NCI-H1105 (cell line): ENCODE data around the gene SMOC2.
"Not testable (repeated sequence)": the region's sequence is repeated elsewhere in the genome, so short reads cannot be mapped to it uniquely, and the experiment has no call there.

Experiments
- DNase-seq: peaks from one replicate; lab custom pipeline; 2025; lab: John Stamatoyannopoulos, UW

SMOC2 gene

GRCh38 chr6:168517742-168518347, 76.9 kb downstream of the SMOC2 start:
- DNase-seq, result no peak

- no peak for DNase-seq
Measured at GRCh38 chr6:168518348-168518745, 77.4 kb downstream of the SMOC2 start.

DNA sequence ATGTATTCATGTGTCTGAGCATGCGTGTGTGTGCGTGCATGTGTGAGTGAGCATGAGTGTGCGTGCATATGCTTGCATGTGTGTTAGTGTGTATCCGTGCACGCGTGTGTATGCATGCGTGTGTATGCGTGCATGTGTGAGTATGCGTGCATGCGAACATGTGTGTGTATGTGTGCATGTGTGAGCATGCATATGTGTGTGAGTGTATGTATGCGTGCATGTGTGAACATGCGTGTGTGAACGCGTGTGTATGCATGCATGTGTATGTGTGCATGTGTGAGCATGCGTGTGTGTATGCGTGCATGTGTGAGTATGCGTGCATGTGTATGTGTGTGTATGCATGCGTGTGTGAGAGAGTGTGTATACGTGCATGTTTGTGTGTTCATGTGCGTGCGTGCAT, 77.9 kb downstream of the SMOC2 start:
- no peak for DNase-seq

GRCh38 chr6:168520233-168520632, 79.2 kb downstream of the SMOC2 start:
- DNase-seq, result no peak

GRCh38 chr6:168524571-168525001, 83.6 kb downstream of the SMOC2 start:
- DNase-seq, result no peak

GRCh38 chr6:168525114-168525513, 84.1 kb downstream of the SMOC2 start:
- no peak for DNase-seq

DNA sequence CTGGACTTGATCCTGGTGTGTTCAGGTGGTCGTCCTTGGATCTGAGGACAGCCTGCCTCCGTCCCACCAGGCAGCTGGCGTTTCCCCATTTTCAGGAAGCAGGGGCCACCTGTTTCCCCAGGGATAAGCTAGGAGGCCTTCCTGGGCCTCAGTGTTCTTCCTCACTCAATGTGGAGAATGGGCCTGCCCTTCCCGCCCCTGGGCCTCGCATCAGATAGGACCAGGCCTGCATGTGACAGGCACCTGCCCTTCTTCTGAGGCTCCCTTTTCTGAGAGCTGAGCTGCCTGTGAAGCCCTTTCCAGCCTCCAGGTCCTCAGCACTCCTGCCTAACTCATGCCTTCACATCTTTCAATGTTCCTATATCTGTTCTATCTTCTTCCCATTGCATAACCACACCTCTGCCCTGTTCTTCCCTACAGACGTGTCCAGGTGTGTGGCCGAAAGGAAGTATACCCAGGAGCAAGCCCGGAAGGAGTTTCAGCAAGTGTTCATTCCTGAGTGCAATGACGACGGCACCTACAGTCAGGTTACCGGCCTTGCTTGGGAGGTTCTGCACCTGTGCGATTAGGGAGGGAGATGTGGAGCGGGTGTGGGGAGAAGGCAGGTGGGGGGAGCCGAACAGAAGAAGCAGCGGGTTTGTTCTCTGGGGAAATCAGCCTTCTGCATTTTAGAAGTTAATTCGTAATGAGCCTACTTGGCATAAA, 85.1 kb downstream of the SMOC2 start:
- DNase-seq, result peak; percentile 85

DNA sequence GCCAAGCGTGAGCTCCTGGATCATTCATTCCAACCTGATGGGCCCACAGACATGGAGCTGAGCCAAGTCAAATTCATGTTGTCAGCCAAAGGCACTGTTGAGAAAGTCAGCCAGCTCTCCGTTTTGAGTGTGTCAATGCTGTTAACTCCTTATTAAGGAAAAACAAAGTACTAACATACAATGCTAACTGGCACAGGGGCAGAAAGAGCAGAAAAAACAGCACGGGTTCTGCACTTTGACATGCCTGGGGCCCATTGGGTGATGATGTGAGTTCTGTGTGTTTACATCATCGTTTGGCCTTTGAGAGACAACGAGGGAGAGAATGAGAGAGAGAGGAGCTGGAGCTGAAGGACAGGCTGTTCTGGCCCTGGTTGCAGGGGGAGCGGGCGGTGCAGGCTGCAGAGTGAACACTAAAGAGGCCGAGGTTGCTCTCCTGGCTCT, 85.9 kb downstream of the SMOC2 start:
- DNase-seq, result peak; percentile 94

GRCh38 chr6:168527451-168528210, 86.6 kb downstream of the SMOC2 start:
- DNase-seq, result no peak

DNA sequence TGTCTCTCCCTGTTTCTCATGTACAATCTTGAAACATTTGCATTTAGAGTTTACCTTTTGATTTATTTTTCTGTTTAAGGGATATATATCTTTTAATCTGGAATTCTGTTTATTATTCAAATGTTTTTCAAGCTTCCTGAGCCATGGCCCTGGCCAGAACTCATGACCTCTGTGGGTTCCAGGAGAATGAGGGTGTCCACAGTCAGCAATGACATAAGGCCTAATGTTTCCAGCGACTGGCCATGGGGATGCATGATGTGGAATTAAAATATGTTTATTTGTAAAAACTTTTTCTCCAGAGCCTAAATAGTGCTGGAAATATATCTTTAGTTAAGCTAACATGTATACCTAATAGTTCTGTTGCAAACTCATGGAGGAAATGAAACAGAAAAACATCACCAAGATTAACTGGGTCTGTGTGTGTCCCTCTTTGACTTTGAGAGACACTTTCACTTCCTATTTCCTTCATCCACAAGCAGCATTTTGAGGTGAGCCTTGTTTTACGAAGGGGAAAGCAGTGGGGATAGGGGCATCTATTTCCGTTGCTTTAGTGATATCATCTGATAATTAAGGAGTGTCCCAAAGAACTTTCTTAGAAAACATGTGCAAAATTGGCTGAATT, 87.6 kb downstream of the SMOC2 start:
- DNase-seq, result no peak

- no peak for DNase-seq
Measured at GRCh38 chr6:168529214-168529613, 88.2 kb downstream of the SMOC2 start.

DNA sequence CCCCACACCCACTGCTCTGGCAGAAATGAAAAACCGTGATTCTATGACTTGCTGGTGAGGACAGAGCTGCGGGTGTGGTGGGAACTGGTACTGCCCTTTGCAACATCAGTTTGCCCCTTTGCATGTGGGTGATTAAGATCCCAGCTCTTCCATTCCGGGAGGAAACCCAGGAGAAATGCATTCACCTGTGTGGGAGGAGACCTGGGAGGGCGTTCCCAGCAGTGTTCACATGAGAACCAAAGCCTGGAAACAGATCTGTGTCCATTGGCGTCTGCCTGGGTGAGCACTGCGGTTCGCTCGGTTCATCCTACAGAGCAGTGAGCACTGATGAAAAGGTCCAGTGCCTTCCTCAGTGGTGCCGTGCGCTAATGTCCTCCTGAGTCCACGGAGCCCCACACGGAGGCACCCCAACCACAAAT, 89.7 kb downstream of the SMOC2 start:
- DNase-seq, result no peak

DNA sequence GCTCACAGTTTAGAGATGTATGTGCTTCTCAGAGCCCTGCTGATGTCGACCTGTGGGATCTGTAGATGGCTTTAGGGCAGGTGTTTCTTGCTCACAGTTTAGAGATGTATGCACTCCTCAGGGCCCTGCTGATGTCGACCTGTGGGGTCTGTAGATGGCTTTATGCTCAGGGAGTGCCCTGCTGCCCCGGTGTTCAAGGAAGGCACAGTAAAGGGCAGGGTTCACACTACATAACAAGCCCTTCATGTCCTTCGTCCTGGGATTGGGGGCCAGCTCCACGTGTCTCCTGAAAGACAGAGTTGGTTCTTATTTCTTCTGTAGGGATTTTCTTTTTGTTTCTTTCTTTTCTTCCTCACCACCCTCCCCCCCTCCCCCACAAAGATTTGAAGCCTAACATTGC, 91.1 kb downstream of the SMOC2 start:
- no peak for DNase-seq

GRCh38 chr6:168533414-168533813, 92.4 kb downstream of the SMOC2 start:
- DNase-seq, result no peak

- no peak for DNase-seq
Measured at GRCh38 chr6:168534265-168534664, 93.3 kb downstream of the SMOC2 start.

DNA sequence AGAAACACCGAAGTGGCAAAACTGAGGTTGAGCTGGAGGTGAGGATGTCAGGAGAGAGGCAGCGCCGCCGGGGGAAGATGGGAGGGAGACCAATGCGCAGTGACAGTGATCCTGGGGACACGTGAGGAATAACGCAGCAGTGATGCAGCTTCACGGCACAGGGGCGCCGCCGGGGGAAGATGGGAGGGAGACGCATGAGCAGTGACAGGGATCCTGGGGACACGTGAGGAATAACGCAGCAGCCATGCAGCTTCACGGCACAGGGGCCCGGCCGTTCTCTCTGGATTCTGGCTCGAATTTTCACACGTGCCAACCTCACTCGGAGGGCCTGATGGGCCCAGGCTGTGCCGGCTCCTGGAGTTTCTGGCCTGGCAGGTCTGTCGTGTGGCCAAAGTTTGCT, 94.7 kb downstream of the SMOC2 start:
- no peak for DNase-seq

DNA sequence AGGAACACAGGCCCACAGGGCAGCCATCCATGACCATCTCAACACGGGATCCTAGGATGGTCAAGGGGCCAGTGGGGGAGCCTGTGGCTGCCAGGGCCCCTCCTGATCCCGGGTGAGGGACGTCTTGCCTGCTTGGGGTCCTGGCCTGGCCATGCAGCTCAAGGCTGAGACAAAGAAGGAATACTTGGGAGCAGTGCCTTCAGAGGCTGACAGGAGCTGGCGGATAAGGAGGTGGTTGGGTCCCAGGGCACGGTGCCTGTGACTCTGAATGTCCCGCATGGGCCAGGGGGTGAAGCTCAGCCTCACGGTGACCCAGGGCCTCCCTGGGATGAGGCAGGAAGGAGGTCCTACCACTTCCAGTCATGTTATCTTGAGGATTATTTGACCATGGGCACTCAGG, 95.2 kb downstream of the SMOC2 start:
- no peak for DNase-seq

GRCh38 chr6:168536665-168537539, 95.9 kb downstream of the SMOC2 start:
- no peak for DNase-seq

GRCh38 chr6:168537540-168537884, 96.5 kb downstream of the SMOC2 start:
- DNase-seq, result no peak

DNA sequence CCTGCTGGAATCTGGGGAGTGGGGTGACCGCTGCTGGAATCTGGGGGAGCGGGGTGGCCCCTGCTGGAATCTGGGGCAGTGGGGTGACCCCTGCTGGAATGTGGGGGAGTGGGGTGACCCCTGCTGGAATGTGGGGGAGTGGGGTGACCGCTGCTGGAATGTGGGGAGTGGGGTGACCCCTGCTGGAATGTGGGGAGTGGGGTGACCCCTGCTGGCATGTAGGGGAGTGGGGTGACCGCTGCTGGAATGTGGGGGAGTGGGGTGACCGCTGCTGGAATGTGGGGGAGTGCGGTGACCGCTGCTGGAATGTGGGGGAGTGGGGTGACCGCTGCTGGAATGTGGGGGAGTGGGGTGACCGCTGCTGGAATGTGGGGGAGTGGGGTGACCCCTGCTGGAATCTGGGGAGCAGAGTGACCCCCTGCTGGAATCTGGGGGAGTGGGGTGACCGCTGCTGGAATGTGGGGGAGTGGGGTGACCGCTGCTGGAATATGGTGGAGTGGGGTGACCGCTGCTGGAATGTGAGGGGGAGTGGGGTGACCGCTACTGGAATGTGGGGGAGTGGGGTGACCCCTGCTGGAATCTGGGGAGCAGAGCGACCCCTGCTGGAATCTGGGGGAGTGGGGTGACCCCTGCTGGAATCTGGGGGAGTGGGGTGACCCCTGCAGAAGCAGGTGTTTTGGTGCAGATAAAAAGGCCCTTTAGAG, 97.4 kb downstream of the SMOC2 start:
- not testable (repeated sequence) for DNase-seq
